Coronary artery (tissue), 2 donors: ENCODE data around the gene GRIA2.

Experiments
- DNase-seq: peaks from one replicate; pipeline ENCODE4 v3.0.0-alpha.2; 2017; ENCODE audit warnings: low spot score
- H3K27ac ChIP-seq, 2 donors: fragments of 200-600 bp; sonication (generic); one replicate each; pipeline ENCODE4 v1.5.1; 2016 to 2019
- H3K4me3 ChIP-seq: fragments of 200-600 bp; sonication (generic); 2 replicates; pipeline ENCODE4 v1.5.1; 2016; ENCODE audit warnings: mild to moderate bottlenecking, moderate library complexity
- CTCF ChIP-seq: fragments of 200-600 bp; sonication (generic); IDR thresholded peaks from one replicate; pipeline ENCODE4 v1.5.1; 2019; ENCODE audit warnings: antibody characterized with exemption

Gene GRIA2

GRCh38 chr4:157280673-157281072 lies 60.1 kb downstream of the GRIA2 start:
- no peak for DNase-seq
- Histone ChIP-seq H3K27ac (no peak overlapping the region), H3K4me3 (no peak overlapping the region)
- no peak for TF ChIP-seq CTCF

GRCh38 chr4:157282019-157282418 lies 61.5 kb downstream of the GRIA2 start:
- no peak for TF ChIP-seq CTCF
- Histone ChIP-seq H3K4me3 (no peak overlapping the region), H3K27ac (no peak overlapping the region)
- no peak for DNase-seq

GRCh38 chr4:157287445-157287844 lies 66.9 kb downstream of the GRIA2 start:
- H3K27ac ChIP-seq: no peak overlapping the region
- no peak overlapping the region for H3K4me3 ChIP-seq
- no peak for TF ChIP-seq CTCF
- DNase-seq: no peak

- no peak overlapping the region for H3K27ac ChIP-seq
- H3K4me3 ChIP-seq: no peak overlapping the region
- no peak for DNase-seq
- TF ChIP-seq CTCF: no peak
Observed at GRCh38 chr4:157290622-157291021, 70.1 kb downstream of the GRIA2 start.

- no peak overlapping the region for H3K27ac ChIP-seq
- H3K4me3 ChIP-seq: no peak overlapping the region
- no peak for TF ChIP-seq CTCF
- no peak for DNase-seq
Observed at GRCh38 chr4:157291071-157291470, 70.5 kb downstream of the GRIA2 start.

GRCh38 chr4:157293673-157294072 lies 73.1 kb downstream of the GRIA2 start:
- Histone ChIP-seq H3K27ac (no peak overlapping the region), H3K4me3 (no peak overlapping the region)
- DNase-seq: no peak
- no peak for TF ChIP-seq CTCF

GRCh38 chr4:157294575-157294974 lies 74.0 kb downstream of the GRIA2 start:
- H3K27ac ChIP-seq: no peak overlapping the region
- H3K4me3 ChIP-seq: no peak overlapping the region
- DNase-seq: no peak
- TF ChIP-seq CTCF: no peak
